ENCODE measurements around the gene RUSF1. TPM values are rescaled to one million over a fixed set of nuclear protein-coding genes. Genes with fewer than 3 reads are reported as not detected.

The RUSF1 gene
- total and polyA plus RNA-seq, 10 of the 15 experiments (the other 5 are each of a cell fraction or from before 2014, with no cell fraction given): 0.20 to 46.3 (median 29.7) TPM

GRCh38 chr16:31530405-31530804 lies 22.2 kb upstream of the RUSF1 start:
- intact Hi-C loops (cut with micrococcal nuclease; ENCODE audit: unreplicated experiment) (no loop called here), in situ Hi-C loops (cut with MboI) (no loop called here)
- ATAC-seq (no peak), DNase-seq (ENCODE audit: low read depth, low spot score) (no peak), FAIRE-seq (no peak)
- ChIA-PET SMC1A (ENCODE audit: uncharacterized antibody, unreplicated experiment) (no interaction called here), CTCF (no interaction called here), POLR2A (no interaction called here), RAD21 (ENCODE audit: unreplicated experiment) (no interaction called here)
- no peaks in the 10 kb centered on the region for H4K20me1 ChIP-seq (ENCODE audit: control insufficient read depth, insufficient read depth)
- no peaks in the 10 kb centered on the region for H3K79me2 ChIP-seq (ENCODE audit: control insufficient read depth, insufficient read depth, low read length)
- H3K36me3 ChIP-seq (ENCODE audit: control insufficient read depth in 2 of 2, insufficient read depth in 2 of 2, low read length in 1 of 2): no peaks in the 10 kb centered on the region
- BruUV-seq (replicated peaks): no TSS peak
- no peak overlapping the region for H3K27ac ChIP-seq (ENCODE audit: control insufficient read depth, insufficient read depth)
- H3K9ac ChIP-seq (ENCODE audit: control insufficient read depth, insufficient read depth, low read length): no peak overlapping the region
- no peaks in the 10 kb centered on the region for H3K27me3 ChIP-seq (replicated peaks in 1 of 2; ENCODE audit: control insufficient read depth in 2 of 2, insufficient read depth in 2 of 2, low read length in 1 of 2)
- H3K4me3 ChIP-seq: no peak overlapping the region
- H3K4me1 ChIP-seq (ENCODE audit: control insufficient read depth, insufficient read depth, low read length): no peaks in the 10 kb centered on the region
- no peaks in the 10 kb centered on the region; the same call in 2 of the 3 replicates for H3K9me3 ChIP-seq (replicated peaks; ENCODE audit: control insufficient read depth, insufficient read depth, low read length)
- no peak overlapping the region for H3K4me2 ChIP-seq (ENCODE audit: control insufficient read depth, insufficient read depth)
- no peak overlapping the region for H2AFZ ChIP-seq (ENCODE audit: control insufficient read depth, low read depth, low read length)
- WGBS (ENCODE audit: insufficient coverage, insufficient replicate concordance, low lambda C conversion rate, missing lambda C conversion rate): 53% methylated on average over 5 of the region's 5 CpGs
- TF ChIP-seq, protein P1, sequence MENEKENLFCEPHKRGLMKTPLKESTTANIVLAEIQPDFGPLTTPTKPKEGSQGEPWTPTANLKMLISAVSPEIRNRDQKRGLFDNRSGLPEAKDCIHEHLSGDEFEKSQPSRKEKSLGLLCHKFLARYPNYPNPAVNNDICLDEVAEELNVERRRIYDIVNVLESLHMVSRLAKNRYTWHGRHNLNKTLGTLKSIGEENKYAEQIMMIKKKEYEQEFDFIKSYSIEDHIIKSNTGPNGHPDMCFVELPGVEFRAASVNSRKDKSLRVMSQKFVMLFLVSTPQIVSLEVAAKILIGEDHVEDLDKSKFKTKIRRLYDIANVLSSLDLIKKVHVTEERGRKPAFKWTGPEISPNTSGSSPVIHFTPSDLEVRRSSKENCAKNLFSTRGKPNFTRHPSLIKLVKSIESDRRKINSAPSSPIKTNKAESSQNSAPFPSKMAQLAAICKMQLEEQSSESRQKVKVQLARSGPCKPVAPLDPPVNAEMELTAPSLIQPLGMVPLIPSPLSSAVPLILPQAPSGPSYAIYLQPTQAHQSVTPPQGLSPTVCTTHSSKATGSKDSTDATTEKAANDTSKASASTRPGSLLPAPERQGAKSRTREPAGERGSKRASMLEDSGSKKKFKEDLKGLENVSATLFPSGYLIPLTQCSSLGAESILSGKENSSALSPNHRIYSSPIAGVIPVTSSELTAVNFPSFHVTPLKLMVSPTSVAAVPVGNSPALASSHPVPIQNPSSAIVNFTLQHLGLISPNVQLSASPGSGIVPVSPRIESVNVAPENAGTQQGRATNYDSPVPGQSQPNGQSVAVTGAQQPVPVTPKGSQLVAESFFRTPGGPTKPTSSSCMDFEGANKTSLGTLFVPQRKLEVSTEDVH (IDR thresholded peaks at IDR 0.05; ENCODE audit: low read depth, partially characterized antibody): no peak
- TF ChIP-seq TBL1XR1 (IDR thresholded peaks at IDR 0.05; ENCODE audit: low read depth, low read length) (no peak), BACH1 (IDR thresholded peaks at IDR 0.05; ENCODE audit: borderline replicate concordance) (no peak), MEF2B (IDR thresholded peaks at IDR 0.05; ENCODE audit: partially characterized antibody, poor library complexity, severe bottlenecking) (no peak), NFIC (IDR thresholded peaks at IDR 0.05; ENCODE audit: low read depth, low read length) (no peak), BHLHE40 (IDR thresholded peaks at IDR 0.05; ENCODE audit: borderline replicate concordance in 1 of 2, low read depth in 2 of 2, low read length in 1 of 2) (no peak), TCF3 (IDR thresholded peaks at IDR 0.05; ENCODE audit: borderline replicate concordance, insufficient read depth, low read depth, low read length) (no peak), E2F4 (IDR thresholded peaks at IDR 0.05; ENCODE audit: low read depth, low read length) (no peak), NFXL1 (IDR thresholded peaks at IDR 0.05; ENCODE audit: borderline replicate concordance) (no peak), POLR2A (IDR thresholded peaks at IDR 0.05; ENCODE audit: low read depth, low read length) (no peak), RAD21 (IDR thresholded peaks at IDR 0.05; ENCODE audit: insufficient read depth, low read depth, low read length) (no peak), NR2C2 (IDR thresholded peaks at IDR 0.05; ENCODE audit: borderline replicate concordance, control insufficient read depth, insufficient read length, low read depth) (no peak), ZNF384 (IDR thresholded peaks at IDR 0.05; ENCODE audit: borderline replicate concordance, low read depth, low read length) (no peak), ZNF207 (IDR thresholded peaks at IDR 0.05; ENCODE audit: borderline replicate concordance) (no peak), BCL3 (IDR thresholded peaks at IDR 0.05; ENCODE audit: borderline replicate concordance, insufficient read depth, low read depth, low read length, poor library complexity, severe bottlenecking) (no peak)
- TF ChIP-seq, protein P2, sequence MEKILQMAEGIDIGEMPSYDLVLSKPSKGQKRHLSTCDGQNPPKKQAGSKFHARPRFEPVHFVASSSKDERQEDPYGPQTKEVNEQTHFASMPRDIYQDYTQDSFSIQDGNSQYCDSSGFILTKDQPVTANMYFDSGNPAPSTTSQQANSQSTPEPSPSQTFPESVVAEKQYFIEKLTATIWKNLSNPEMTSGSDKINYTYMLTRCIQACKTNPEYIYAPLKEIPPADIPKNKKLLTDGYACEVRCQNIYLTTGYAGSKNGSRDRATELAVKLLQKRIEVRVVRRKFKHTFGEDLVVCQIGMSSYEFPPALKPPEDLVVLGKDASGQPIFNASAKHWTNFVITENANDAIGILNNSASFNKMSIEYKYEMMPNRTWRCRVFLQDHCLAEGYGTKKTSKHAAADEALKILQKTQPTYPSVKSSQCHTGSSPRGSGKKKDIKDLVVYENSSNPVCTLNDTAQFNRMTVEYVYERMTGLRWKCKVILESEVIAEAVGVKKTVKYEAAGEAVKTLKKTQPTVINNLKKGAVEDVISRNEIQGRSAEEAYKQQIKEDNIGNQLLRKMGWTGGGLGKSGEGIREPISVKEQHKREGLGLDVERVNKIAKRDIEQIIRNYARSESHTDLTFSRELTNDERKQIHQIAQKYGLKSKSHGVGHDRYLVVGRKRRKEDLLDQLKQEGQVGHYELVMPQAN (conservative IDR thresholded peaks at IDR 0.05): no peak

Measured in GM12878 (cell line).